Left ventricle myocardium superior (tissue), 1 donor: ENCODE results near the gene ING5. TPM values are rescaled to one million over a fixed set of nuclear protein-coding genes. Genes with fewer than 3 reads are reported as not detected.

Experiments
- ATAC-seq: fragments of 200-7000 bp; cut with Tn5 transposase; one replicate; pipeline ENCODE4 v1.9.1; 2020; ENCODE audit warnings: mild to moderate bottlenecking, moderate library complexity
- DNase-seq: peaks from one replicate; pipeline ENCODE4 v3.0.0-alpha.2; 2020
- intact Hi-C: fragments of 100-400 bp; cut with micrococcal nuclease; formaldehyde crosslinking; loops from one replicate; pipeline ENCODE4 v1.11.0; 2022
- total RNA-seq: library from RNA; stranded (reverse); fragmentation: NEBNext Ultra II Directional; extraction: Animal tissue kit (Norgen Biotek cat#: 25700); gene quantifications from one replicate; pipeline ENCODE4 v1.2.1, GENCODE V29; 2021
- donor health status: DM: no; HTN: yes; CAD: no; lungs with severe emphysema.

ING5 gene
- total RNA-seq, 1 donor from 2014 or later, result 16.0 TPM

DNA sequence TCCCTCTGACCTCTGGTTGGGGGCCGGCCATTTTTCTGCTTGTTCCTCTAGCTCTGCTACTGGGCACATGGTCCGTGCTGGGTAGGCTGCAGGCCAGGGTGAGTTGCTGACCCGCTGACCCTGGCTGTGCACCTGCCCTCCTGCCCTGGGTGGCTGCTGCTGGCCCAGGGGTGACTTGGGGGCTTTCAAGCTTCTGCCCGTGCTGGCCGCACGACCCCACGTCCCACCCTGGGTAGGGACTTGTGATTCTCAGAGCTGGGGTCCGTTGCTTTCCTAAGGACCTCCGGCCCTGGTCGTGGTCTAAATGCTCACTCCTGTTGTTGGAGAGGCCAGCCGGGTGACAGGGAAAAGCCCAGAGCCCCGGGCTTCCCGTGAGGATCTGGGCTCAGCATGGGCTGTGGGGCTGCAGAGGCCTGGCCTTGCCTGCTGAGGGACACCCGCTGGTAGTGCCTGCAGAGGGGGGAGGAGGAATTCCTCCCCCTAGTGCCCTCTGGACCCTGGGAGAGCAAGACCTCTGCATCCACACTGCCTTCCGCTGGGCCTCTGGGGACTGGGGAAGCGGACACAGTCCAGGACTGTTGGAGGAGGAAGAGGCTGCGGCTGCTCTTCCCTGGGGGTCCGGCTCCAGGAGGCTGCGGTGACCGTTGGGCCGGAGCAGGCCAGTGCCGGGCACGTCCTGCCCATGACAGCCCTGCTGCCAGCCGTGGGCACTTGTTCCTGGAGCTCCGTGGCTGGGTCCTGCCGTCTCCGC, 68.5 kb downstream of the ING5 start:
- ATAC-seq (peak; percentile 36), DNase-seq (no peak)
- intact Hi-C loops, result no loop called here

DNA sequence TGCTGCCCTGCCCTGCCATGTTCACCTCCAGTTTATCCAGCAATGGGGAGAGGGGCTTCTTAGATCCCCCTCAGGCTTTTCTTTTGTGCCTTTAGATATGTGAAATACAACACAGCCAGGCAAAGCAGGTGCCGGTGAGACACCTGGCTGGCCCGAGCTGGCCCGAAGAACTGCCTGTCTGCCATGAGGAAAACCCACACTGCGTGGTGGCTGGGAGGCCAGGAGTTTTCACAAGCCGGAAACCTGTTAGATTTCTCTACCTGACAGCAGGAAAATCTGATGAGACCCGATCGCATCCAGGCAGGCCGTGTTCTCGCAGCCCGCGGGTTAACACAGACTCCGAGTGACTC, 69.1 kb downstream of the ING5 start:
- intact Hi-C loops, result no loop called here
- no peak for ATAC-seq

DNA sequence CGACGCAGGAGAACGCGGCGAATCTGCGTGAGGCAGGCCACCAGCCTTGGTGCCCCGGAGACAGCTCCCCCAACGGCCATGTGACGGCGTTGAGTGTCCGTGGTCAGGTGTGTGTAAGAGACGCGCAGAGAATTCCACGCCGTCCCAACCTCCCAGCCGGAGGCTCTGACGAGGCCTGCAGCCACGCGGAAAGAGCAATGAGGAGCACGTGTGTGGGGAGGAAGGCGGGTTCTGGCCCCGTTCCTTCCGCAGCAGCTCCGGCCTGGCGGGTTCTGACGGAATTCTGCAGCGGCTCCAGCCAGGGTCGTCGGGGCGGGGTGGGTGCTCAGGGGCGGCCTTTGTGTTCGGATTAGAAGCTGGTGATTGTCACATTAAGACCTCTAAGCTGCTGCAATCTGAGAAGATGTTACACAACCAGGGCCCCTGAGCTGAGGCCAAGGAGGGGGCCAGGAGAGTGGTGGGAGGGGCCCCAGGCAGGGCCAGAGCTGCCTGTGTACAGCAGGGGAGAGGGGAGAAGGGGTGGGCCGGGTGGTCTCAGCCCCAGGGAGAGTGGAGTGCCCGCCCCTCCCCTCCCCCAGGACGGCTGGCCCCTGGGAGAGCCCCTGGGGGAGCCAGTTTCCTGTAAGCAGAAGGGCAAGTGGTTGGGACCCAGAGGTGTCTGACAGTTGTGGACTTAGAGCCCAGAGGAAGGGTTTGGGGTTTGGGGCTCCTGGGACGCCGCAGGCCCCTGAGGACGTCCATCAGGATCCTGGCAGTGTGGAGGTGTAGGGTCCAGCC, 69.6 kb downstream of the ING5 start:
- ATAC-seq (peak; percentile 40), DNase-seq (peak; percentile 55)
- intact Hi-C loops, result no loop called here

More for the DNA sequence above, 69.1 kb downstream of the ING5 start:
- DNase-seq, result no peak

DNA sequence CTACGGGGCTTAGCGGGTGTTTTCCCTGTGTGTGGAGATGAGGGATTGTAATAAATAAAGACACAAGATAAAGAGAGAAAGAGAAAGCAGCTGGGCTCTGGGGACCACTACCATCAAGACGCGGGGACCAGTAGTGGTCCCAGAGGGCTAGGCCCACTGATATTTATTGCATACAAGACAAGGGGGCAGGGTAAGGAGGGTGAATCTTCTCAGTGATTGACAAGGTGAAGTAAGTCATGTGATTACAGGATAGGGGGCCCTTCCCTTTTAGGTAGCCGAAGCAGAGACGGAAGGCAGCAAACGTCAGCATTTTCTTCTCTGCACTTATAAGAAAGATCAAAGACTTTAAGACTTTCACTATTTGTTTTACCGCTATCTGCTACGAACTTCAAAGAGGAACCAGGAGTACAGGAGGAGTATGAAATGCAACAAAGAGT, 70.2 kb downstream of the ING5 start:
- no peak for ATAC-seq
- intact Hi-C loops, result no loop called here
- DNase-seq, result no peak

DNA sequence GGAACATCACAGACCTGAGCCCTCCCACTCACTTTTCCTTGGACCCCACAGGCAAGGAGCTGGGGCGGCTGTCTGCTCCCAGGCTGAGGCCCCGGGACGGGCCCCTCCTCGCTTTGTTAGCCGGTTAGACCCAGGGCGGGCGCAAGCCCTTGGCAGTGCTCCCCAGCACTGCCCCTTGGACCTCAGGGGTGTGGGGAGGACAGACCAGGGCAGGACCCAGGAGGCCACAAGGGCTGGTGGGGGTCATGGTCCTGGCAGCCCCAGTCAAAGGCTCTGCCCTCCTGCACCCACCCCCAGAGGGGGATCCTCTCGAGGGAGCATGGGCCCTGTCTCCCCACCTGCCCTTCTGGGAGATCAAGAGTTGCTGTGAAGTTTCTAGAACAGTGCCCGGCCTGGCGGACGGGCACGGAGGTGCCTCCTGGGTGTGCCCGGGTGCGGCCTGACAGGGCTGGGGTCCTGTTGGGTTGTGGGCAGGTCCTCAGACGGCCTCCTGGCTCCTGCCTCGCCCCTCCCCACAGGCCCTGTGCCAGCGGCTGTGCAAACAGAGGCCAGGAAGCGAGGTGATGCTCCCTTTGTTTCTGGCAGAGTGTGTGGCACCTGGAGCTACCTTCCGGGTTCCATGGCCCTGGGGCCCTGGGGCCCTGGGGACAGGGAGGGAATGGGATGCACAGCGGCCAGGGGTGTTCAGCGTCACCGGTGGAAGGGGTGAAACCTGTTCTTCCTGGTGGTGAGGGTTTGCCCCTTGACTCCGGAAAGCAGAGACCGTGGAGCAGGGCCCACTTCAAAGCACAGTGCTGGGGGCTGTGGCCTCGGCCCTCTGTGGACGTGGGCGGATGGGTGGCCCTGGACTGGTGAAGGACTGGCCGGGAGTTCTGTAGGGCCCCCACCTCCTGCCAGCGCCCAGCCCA, 71.9 kb downstream of the ING5 start:
- DNase-seq, result peak; percentile 25
- intact Hi-C loops, result no loop called here
- ATAC-seq, result no peak

DNA sequence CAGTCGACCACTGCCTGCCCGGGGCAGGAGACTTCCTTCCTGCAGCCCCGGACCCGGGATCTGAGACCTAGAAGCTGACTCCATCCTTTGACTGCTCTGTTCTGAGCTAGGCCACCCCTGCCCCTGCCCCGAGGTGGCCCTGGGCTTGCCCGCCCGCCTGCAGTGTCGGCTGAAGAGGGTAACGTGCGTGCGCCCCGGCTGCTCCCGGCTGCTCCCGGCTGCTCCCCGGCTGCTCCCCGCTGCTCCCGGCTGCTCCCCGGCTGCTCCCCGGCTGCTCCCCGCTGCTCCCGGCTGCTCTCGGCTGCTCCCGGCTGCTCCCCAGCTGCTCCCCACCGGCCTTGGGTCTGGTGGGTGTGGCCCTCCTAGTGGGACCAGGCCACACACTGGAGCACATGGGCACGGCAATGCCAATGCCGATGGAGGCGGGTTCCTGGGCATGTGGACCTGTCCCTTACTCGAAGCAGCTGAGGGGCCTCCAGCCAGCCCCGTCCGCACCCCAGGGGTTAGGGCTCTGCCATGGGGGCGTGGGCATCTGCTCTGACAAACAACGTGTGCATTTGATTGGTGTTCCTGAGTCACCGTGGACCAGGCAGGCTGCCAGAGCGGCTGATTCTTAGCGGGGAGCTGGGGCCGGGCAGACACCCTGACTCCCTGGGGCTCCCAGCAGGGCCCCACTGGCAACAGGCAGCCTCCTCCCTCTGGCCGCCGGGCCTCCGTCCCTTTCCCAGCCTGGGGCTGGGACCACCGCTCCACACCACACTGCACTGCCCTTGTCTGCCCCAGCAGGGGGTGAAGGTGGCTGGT, 72.8 kb downstream of the ING5 start:
- DNase-seq, result peak; percentile 26
- intact Hi-C loops, result no loop called here
- no peak for ATAC-seq

DNA sequence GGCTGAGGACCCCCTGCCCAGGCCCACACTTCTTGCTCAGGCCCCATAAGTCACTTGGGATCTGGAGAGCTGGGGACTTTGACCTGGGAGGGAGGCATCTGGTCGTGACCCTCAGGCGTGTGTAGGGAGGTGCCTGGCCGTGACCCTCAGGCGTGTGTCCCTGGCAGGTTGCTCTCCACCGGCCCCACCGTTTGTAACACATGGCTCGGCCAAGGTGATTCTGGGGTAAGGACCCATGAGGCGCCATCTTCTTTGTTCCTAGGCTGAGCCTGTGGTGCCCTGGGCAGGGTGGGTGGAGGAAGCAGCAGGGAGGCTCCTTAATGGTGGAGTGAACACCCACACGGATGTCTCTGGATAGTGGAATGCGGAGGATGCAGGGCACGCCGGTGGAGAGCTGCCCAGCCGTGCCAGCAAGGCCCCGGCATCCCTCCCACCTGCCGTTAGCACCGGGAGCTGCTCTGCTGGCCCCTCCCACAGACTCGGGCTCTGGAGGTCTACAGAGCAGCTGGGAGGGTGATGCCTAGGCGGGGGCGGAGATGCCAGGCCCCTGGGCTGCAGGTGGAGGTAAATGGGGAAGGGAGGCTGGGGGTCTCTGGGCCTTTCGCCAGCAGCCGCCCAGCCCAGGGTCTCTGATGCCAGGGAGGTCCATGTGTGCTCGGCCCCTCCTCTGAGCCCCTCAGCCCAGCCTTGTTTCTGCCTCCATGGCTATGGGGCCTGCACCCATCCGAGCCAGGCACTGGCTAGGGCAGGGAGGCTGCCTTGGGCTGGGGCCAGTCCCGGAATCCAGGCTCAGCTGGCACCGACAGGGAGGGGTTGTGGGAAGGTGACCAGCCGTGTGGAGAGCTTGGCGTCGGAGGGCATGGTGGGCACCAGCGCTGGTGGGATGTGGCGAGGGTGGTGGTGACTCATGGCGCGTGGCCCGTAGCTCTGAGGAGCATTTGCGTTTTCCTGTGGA, 73.7 kb downstream of the ING5 start:
- intact Hi-C loops, result no loop called here
- DNase-seq (peak; percentile 21), ATAC-seq (no peak)

DNA sequence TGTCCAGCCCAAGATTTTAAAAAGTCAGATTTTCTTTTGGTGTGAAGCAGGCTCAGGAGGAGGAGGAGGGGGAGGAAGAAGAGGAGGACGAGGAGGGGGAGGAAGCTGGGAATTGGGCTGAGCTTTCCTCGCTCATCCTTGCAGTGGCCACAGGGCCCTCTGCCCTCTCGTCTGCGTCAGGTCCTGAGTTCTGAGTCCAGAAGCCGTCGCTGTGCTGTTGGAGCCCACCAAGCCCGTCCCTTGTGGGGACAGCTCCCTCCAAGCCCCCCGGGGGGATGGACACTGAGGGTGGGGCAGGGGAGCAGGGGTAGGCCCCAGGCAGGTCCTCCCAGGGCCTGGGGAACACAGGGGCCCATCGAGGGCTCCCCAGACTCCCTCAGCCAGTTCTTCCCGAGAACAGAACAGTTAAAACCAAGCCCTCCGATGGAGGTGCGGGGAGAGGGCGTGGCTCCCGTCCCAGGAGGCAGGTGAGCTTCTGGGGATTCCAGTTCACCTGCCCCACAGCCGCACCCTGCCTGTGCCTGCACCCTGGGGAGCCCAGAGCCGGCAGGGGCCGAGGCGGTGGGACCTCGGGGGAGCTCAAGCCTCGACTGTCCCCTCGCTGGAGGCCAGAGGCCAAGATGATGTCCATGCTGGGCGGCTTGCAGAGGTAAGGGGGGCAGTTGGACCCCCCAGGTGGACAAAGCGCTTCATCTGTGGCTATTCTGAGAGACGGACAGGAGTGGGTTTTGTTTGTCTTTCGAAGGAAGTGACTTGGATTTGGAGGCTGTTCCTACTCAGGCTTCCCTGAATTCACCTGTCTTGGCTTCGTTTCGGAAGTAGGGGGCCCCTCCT, 74.7 kb downstream of the ING5 start, which contains the start of gene GAL3ST2:
TSS of gene GAL3ST2 (plus strand) at position 487 of the 834 bp plus-strand sequence. CDS start at position 621, 134 bp downstream.
- intact Hi-C loops, result no loop called here
- ATAC-seq, result no peak
- DNase-seq, result peak; percentile 25

DNA sequence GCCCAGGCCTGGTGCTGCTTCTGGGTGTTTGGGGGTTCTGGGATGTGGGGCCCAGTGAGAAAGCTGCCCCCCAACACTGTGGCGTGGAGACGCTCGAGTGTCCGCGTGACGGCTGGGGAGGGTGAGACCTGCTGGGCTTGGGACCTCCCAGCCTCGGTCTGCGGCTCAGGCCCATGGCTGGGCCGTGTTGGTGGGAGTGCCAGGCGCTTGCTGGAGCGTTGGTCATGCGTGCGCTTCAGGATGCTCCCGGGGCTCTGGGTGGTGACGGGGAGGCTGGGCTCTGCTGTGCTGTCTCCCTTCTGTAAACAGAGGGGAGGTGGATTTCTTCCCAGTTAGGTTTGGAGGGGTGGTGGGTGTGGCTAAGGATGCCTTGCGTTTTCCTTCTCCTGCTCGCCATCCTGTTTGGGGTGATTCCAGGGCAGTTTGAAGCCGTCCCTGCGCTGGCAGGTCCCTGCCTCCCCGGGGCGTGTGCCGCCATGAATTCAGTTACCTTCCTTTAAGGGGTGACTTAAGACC, 75.4 kb downstream of the ING5 start:
- ATAC-seq (no peak), DNase-seq (no peak)
- intact Hi-C loops, result no loop called here

DNA sequence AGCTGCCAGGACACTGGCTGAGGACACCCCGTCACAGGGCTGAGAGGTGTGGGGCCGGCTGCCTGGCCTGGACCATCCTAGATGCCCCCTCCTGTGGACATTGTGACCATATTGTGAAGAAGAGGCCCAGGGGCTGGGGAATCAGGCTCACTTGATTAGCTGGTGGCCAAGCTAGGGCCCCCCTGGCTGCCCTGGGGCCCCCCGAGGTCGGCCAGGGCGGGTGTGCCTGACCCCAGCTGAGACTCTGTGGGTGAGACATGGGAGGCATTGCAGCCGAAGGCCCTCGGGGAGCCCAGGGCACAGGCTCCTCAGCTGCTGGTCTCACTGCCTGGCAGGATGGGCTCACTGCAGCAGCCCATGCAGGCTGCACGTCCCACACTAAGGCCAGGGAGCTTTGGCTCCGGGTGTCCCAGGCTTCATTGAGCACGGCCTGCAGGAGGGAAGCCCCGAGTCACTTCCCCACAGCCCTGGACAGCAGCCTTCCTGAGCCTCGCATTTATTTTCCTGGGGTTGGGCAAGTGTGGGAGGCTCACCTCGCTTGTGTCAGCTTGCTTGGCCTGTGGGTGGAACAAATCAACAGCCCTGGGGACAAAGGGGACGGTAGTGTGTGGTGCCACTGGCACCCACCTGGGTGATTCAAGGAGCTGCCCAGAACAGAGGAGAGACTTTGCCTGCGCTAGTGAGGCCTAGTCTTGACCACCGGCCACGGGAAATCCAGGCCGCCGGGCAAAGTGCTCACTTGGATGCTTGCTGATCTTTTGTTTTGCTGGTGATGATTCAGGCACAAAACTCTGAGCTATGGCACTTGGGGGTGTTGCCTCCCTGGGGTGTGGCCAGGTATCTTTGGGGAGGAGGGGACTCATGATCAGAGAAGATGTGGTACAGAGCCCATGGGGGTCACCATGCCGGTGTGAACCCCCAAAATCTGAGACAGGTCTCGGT, 76.1 kb downstream of the ING5 start:
- DNase-seq (peak; percentile 18), ATAC-seq (no peak)
- intact Hi-C loops, result no loop called here

Other genes starting within 250 kb of the ING5 start
- gene STK25, start 193.5 kb upstream of the ING5 start, total RNA-seq, result 99.3 TPM
- gene BOK, start 143.3 kb upstream of the ING5 start, total RNA-seq, result 3.6 TPM
- 84.5 TPM for gene THAP4, start 64.9 kb upstream of the ING5 start, total RNA-seq
- 42.3 TPM for gene ATG4B, start 64.3 kb upstream of the ING5 start, total RNA-seq
- 10.5 TPM for gene DTYMK, start 15.2 kb upstream of the ING5 start, total RNA-seq
- gene D2HGDH, start 32.6 kb downstream of the ING5 start, total RNA-seq, result 19.2 TPM
- not detected for gene GAL3ST2, start 74.8 kb downstream of the ING5 start, total RNA-seq
- gene NEU4, start 107.2 kb downstream of the ING5 start, total RNA-seq, result 0.52 TPM
- gene PDCD1, start 156.9 kb downstream of the ING5 start, total RNA-seq, result 1.4 TPM
- not detected for gene RTP5, start 167.7 kb downstream of the ING5 start, total RNA-seq